ENCODE results near the gene ERP27.

DNA sequence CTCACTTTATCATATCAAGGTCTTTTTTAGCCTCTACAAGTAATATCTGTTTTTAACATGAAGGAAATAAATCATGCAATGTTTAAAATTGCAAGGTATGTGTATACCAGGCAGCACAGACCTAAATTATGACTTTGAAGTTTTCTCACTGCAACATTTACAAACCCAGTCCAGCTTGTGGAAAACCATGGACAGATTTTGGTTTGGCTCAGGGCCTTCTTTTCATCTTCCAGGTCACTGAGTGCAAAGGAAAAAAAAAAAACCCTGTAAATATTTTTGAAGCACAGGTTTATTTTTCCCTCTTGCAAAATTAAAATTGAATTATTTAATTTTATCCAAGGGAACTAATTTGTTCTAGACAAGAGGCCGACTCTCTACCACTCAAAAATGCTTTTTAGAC lies 66.5 kb downstream of the ERP27 start:
- TF ChIP-seq, protein P1, sequence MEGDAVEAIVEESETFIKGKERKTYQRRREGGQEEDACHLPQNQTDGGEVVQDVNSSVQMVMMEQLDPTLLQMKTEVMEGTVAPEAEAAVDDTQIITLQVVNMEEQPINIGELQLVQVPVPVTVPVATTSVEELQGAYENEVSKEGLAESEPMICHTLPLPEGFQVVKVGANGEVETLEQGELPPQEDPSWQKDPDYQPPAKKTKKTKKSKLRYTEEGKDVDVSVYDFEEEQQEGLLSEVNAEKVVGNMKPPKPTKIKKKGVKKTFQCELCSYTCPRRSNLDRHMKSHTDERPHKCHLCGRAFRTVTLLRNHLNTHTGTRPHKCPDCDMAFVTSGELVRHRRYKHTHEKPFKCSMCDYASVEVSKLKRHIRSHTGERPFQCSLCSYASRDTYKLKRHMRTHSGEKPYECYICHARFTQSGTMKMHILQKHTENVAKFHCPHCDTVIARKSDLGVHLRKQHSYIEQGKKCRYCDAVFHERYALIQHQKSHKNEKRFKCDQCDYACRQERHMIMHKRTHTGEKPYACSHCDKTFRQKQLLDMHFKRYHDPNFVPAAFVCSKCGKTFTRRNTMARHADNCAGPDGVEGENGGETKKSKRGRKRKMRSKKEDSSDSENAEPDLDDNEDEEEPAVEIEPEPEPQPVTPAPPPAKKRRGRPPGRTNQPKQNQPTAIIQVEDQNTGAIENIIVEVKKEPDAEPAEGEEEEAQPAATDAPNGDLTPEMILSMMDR (IDR thresholded peaks at IDR 0.05; ENCODE audit: low read length), result no peak
- no peak for TF ChIP-seq EZH2 (IDR thresholded peaks at IDR 0.05; ENCODE audit: borderline replicate concordance, low read length)

Data from OCI-LY1 (cell line).